ENCODE data around the gene SGK1.

The SGK1 gene

DNA sequence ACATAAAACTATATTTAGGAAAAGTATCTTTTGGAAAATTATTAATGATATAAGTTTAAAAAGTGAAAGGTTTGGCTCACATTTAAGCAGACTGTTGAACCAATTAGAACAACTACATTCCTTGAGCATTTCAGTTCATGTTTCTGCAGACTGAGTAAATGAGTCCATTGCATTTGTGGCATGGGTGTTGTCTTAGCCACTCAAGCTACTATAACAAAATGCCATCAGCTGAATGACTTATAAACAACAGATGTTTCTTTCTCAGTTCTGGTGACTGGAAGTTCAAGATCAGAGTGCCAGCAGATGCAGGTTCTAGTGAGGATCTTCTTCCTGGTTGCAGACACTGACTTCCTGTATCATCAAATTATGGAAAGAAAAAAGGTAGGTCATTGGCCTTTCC is 198.4 kb downstream of the SGK1 start:
- DNase-seq (ENCODE audit: low read depth): no peak

All from GM04503 (cell line).